D341Med (cell line): ENCODE data around the gene MAP1B.

Experiments used
- DNase-seq: peaks from one replicate; pipeline ENCODE4 v3.0.0; 2012; ENCODE audit warnings: low spot score

Gene MAP1B

DNA sequence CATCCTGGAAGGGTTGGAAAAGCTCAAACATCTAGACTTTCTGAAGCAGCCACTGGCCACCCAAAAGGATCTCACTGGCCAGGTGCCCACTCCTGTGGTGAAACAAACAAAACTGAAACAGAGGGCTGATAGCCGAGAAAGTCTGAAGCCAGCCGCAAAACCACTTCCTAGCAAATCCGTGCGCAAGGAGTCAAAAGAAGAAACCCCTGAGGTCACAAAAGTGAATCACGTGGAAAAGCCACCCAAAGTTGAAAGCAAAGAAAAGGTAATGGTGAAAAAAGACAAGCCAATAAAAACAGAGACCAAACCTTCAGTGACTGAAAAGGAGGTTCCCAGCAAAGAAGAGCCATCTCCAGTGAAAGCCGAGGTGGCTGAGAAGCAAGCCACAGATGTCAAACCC is 87.6 kb downstream of the MAP1B start:
- no peak for DNase-seq

DNA sequence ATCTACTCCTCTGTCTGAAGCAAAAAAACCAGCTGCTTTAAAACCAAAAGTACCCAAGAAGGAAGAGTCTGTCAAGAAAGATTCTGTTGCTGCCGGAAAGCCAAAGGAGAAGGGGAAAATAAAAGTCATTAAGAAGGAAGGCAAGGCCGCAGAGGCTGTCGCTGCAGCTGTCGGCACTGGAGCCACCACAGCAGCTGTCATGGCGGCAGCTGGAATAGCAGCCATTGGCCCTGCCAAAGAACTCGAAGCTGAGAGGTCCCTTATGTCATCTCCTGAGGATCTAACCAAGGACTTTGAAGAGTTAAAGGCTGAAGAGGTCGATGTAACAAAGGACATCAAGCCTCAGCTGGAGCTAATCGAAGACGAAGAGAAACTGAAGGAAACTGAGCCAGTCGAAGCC is 88.3 kb downstream of the MAP1B start:
- no peak for DNase-seq

DNA sequence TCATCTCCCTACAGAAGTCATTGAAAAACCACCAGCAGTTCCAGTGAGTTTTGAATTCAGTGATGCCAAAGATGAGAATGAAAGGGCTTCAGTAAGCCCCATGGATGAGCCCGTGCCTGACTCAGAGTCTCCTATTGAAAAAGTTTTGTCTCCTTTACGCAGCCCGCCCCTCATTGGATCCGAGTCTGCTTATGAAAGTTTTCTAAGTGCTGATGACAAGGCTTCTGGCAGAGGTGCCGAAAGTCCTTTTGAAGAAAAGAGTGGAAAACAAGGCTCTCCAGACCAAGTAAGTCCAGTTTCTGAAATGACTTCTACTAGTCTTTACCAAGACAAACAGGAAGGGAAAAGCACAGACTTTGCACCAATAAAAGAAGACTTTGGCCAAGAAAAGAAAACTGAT is 90.1 kb downstream of the MAP1B start:
- DNase-seq = no peak

DNA sequence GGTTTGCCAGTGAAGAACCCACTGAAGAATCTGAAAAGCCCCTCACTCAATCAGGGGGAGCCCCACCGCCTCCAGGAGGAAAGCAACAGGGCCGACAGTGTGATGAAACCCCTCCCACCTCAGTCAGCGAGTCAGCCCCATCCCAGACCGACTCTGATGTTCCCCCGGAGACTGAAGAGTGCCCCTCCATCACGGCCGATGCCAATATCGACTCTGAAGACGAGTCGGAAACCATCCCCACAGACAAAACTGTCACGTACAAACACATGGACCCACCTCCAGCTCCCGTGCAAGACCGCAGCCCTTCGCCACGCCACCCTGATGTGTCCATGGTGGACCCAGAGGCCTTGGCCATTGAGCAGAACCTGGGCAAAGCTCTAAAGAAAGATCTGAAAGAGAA is 92.4 kb downstream of the MAP1B start:
- no peak for DNase-seq

DNA sequence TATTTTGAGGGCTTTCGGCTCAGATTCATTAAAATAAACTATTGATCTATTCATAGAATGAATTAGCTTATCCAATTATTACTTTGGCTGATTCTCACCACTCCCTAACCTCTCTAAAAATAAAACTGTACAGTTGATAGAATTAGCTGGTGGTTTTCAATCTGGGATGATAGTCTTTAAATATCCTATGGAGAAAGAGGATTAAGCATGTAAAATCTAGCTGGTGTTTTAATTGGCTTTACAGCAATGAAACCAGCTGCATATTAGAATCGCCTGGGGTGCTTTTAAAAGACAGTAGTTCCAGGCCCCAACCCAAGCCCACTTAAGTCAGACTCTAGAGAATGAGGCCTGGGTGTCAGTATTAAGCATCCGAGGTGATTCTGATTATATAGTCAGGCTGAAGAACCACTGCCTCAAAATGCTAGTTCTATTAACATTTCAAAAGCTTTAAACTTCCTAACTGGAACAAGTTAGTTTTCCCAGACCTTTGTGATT is 95.1 kb downstream of the MAP1B start:
- DNase-seq = no peak

DNA sequence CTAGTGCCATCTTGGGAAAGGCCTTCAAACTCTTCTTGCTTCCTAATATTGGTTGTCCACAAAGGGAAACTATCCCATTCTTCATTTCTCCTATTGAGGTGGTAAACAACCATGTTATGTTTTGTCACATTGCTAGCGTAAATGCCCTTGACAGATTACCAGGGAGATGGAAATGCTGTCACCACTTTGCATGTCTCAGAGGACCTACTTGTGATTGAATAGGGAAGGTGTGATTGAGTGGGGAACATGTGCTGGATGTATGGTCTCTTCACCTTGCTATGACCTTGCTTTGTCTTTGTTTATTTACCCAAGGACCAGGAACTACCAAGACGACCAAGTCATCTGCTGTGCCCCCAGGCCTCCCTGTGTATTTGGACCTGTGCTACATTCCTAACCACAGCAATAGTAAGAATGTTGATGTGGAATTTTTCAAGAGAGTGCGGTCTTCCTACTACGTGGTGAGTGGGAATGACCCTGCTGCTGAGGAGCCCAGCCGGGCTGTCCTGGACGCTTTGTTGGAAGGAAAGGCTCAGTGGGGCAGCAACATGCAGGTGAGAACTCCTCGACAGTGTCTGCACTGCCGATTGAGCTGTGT is 96.1 kb downstream of the MAP1B start:
- no peak for DNase-seq

DNA sequence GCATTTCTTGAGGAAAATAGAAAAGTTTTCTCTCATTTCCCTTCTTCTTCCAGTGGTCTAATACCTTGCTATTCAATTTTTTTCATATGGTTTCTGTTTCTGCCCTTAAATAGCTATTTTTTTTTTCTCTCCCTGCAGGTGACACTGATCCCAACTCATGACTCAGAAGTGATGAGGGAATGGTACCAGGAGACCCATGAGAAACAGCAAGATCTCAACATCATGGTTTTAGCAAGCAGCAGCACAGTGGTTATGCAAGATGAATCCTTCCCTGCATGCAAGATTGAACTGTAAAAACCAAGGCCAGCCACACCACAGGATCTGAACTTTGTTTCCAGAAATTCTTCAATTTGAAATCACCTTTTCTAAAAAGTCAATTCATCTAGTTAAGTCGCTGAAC is 97.7 kb downstream of the MAP1B start:
- no peak for DNase-seq

DNA sequence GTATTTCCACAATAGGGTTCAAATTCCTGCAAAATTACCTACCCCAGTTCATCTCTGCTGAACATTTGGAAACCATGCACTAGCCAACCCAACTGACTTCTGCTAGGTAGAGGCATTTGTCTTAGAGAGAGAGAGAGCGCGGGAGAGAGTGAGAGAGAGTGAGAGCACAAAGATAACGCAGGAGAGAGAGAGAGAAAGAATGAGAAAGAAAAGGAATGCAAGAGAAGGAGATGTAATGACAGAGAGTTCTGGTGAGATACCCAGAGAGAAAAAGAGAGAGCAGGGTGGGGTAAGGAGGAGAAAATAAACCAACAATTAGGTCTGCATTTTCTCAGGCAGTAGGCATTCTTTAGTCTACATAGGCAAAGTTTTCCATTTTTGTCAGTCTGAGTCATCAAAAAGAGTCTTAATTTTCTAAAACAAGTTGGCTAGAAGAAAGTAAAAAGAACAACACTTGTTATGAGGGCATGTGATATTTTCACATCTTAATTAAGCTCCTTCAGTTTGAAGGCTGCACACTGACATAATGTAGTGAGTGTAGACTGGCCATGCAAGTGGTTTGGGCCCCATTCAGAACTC is 98.2 kb downstream of the MAP1B start:
- no peak for DNase-seq

DNA sequence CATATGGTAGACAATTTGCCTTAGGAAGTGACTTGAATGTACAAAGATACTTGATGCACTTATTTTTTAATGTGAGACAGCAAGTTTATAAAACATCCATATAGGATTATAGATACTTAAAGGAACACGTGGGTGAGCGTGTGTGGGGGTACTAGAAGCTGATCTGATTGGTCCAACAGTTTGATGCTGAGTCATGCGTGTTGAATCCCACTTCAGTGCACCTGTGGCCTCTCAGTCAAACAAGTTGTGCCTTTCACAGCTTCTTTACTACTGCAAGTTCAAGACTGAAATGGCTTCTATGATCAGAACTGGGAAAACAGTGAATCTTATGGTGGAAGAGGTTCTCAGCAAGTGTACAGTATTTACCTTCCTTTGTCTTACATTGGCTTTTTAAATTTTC is 98.9 kb downstream of the MAP1B start:
- DNase-seq = no peak

DNA sequence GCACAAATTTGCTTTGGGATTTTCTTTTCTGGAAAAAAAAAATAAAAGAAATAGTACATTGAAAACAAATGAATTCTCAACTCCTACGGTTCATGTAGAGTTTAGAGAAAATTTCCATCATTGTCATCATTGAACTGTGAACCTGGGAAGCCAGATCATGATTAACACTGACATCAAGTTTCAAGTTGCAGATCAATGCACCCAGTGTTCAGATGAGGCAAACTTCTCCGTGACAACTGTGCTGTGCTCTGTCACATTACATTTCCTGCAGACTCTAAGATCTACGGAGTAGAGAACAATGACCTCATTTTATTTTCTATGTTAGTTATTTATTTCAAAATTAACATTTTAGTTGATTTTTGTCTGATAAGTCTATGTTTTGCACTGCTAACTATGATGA is 99.7 kb downstream of the MAP1B start:
- DNase-seq = no peak

DNA sequence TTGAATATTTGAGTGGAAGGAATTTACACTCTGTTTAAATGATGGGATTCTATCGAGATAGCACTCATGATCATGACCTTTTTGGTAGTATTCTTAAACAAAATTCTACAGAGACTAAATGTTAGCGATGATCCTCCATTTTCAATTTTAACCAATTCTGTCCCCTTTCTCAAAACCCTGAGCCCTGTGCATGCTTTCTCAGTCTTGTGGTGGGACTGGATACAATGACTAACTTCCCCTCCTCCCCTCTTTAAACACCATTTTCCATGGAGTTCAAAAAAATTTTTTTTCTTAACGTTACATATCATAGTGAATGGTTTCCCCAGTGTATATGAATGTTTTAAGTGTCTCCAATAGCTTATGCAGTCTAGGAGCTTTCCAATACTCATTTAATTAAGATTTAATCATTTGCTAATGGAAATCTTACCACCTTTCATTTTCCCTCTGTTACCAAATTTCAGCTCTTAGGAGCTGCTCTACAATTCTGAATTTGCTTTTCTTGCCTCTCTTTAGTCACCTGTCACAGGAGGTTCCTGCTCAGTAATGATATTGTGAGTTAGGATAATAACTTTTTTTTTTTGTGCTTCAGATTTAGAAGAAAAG is 101.2 kb downstream of the MAP1B start:
- no peak for DNase-seq

DNA sequence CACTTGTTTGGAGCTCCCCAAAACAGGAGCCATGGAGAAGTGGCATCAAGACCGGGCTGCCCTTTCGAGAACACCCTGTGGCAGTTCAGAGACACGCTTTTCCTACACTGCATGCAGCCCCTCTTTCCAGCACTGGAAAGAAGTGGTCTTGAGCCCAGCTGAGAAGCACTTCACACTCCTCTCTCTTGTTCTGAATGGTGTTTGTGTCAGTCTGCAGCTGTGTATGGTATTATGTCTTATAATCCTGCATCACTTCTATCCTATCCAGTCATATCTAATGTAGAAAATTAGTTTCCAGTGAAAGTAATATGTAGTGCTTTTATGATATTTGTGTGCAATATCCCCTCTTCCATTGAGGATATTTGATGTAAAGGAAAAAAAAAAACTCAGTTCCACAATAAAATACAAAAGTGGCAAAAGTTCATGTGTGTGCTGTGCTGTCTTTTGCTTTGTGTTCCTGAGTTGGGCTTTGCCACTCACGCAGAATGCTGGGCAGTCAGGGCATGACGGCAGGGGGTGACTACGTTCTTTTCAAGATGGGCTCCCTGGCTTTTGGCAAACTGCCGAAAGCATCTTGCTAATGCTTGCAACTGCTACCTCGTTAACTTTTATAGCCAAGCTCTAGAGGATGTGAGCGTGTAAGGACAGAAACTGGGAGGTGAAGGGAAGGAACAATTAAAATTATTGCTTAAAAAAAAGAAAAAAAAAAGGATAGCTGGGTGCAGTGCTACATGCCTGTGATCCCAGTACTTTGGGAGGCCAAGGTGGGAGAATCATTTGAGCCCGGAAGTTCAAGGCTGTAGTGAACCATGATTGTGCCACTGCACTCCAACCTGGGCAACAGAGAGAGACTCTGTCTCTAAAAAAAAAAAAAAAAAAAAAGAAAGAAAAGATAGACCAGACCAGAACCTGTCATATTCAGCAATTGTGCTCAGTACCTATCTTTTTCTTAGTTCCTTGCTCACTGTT is 102.2 kb downstream of the MAP1B start:
- DNase-seq = no peak

DNA sequence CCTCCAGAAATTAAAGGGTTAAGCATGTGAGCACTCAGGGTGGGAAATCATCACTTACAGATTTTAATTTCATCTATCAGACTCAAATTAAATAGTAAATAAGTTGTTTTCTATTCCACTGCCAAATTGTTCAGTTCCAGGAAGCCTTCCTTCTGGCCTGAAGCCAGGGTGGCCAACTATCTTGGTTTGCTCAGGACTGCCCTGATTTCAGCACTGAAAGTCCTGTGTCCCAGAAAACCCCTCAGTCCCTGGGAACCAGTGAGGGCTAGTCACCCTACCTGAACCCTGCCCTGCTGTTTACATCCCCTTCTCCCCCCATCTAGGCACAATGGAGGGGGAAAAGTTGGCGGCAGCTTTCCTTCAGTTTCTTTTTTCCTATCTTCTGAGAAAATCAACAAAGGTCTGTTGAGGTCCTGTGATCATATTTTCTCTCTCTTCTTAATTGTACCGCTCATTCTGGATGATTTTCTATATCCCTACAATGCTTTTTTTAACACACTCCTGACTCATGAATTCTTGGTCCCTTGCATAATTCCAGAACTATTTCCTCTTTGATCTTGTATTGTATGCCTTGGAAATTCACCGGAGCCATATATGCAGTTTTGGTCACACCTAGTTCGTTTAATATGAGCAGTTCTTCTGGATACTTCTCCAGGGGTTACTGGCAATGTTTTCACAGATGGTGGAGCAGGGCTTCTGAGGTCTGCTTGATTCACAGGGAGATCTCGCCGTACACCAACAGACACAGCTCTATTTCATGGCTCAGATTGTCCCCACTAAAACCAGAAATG is 103.8 kb downstream of the MAP1B start:
- DNase-seq = no peak

DNA sequence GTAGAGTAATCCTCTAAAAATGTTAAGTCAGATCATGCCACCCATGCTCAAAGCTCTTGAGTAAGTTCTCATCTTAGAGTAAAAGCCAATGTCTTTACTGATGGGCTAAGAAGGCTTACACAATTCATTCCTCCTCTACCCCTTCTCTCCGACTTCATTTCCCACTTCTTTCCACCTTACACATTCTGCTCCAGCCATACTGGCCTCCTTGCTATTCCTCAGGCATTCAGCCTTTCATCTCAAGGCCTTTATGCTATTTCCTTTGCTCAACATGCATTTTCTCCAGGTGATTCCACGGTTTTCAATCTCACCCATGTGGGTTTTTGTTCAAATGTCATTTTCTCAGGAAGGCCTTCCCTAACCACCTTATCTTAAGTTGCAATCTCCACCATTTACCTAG is 104.9 kb downstream of the MAP1B start:
- DNase-seq = no peak

DNA sequence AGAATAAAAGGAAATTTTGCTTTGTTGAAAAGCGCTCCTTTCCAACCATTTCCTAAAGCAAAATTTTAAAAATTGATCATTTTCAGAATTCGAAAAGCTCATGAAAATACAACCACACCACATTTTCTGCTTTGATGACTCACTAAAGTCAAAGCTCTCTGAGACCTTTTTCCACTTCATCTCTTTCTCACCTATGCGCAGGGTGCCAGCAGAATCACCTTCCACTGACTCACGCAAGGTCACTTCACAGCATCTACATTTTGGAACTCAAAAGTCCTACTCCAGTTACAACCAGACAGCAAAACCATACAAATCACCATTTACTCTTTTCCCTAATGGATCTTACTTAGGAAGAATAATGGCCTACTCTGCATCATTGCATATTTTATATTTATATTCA is 106.2 kb downstream of the MAP1B start:
- DNase-seq = no peak

DNA sequence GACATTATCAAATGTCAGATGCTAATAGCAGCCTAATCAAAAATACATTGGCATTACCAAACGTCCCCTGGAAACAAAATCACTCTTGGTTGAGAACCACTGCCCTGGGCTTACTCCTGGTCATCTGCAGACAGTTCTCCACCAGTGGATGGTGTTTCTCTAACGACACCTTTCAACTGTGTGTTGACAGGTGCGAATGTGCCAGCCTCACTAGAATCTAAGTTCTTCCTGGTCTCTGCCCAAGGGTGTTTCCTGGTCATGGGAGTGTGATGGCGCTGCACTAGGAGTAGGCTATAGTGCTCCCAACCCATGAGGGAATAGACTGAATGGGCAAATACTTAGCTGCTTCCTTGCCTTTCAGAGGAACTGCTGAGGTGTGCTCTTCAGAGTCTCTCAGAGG is 106.9 kb downstream of the MAP1B start:
- no peak for DNase-seq

DNA sequence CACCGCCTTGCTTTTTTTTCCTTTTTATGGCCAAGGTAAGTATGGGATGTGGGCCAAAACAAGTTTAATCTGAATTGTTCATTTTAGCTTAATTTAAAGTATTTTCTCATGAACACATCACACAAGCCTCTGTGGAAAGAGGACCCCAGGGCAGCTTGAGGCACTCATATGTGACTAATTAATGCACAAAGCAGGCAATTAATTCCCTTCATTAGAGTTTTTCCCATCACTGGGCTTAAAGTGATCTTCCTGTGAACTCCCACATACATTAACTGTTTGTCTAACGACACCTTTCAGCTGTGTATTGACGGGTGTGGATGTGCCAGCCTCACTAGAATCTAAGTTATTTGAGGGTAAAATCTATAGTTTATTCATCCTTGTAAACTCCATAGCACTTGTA is 109.5 kb downstream of the MAP1B start:
- DNase-seq = no peak

DNA sequence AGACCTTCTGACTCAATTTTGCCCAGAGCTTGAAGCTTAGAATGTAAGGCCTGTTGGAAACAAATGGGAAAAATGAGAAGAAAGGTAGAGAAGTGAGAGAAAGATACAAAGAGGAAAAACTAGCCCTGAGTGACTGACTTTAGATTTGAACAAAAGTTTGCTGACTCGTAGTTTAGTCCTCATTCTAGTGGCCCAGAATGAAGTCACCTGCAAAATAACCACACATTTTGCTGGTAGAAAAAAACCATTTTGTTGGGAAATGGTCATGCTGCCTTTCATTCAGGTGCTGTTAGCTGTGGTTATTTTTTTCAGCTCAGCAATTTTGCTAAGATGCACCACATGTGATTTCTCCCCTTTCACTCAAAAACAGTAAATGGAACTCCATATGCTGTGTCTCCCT is 113.8 kb downstream of the MAP1B start:
- DNase-seq = no peak

DNA sequence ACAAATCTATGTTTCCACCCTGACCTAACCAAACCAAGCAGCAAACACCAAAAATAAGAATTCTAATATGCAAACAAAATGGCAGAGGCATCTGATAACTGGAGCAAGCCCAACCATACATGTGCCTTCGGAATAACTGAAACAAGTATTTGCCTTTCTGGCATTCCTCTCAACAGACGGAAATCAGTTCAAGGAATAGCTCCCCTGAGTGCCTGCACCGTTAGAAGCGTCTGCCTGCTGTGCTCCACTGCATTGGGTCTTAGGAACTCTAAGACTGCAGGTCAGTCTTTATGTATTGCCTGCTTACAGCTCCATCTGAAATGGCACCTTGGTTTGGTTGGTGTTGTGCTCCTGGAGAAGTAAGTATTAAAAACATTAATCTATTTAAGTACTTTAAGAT is 114.3 kb downstream of the MAP1B start:
- DNase-seq = no peak

DNA sequence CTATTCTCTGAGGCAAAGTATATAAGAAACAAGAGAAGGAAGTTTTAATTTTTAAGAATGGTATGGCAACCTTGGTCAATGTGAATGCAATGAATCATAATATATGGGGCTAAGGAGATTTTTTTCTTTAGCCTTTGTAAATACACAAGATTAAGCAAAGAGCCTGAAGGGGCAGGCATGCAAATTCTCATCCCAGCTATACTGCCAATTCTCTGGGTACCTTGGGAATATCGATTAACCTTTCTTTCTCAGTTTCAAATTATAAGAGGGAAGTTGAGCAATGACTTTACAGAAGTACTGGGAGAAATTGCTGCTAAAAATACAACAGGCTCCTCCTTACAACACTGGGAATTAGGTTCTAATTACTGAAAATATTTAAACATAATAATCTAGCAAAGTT is 115.2 kb downstream of the MAP1B start:
- no peak for DNase-seq

DNA sequence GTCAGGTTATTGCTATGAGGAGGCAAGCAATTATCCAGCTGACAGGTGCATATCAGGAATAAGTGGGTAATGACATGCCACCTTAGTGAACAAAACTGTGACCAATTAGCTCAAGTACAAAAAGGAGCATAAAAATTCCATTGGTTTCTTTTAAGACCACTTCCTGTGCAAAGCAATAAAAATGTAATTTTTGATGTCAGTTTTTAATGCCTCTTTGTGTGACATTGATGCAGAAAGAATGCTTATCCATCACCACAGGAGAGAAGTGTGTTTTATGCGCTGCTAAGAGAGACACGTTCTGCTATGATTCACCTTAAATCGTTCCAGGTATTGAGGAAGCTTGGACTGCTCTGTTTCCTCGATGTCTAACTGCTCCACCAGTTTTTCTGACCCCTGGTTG is 116.1 kb downstream of the MAP1B start:
- DNase-seq = no peak

DNA sequence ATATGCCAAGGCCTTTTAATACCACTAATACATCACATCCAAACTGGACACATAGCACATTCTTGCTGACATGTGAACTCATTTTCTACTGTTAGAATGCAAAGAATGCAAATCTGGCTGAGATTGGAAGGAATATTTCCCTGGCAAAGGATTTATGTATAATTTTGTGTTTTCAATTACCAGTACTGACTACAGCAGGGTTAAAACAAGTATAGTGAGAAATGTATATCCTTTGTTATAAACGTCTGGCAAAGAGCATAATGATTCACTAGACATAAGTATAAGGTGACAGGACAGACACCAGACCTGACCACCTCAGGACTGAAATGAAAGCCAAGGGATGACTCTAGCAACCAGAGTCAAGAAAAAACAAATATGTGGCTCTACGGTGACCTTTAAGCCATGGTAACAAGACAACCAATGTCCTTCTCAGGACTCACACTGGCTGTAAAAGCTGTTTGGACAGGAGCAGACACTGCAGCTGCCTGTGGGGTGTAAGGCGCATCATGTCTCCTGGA is 117.7 kb downstream of the MAP1B start:
- no peak for DNase-seq
